ENCODE results near the gene IMPDH1. TPM values are rescaled to one million over a fixed set of nuclear protein-coding genes. Genes with fewer than 3 reads are reported as not detected.

IMPDH1 gene
- total and polyA plus RNA-seq, 4 donors, result 2.4 to 11.1 (median 5.2) TPM

DNA sequence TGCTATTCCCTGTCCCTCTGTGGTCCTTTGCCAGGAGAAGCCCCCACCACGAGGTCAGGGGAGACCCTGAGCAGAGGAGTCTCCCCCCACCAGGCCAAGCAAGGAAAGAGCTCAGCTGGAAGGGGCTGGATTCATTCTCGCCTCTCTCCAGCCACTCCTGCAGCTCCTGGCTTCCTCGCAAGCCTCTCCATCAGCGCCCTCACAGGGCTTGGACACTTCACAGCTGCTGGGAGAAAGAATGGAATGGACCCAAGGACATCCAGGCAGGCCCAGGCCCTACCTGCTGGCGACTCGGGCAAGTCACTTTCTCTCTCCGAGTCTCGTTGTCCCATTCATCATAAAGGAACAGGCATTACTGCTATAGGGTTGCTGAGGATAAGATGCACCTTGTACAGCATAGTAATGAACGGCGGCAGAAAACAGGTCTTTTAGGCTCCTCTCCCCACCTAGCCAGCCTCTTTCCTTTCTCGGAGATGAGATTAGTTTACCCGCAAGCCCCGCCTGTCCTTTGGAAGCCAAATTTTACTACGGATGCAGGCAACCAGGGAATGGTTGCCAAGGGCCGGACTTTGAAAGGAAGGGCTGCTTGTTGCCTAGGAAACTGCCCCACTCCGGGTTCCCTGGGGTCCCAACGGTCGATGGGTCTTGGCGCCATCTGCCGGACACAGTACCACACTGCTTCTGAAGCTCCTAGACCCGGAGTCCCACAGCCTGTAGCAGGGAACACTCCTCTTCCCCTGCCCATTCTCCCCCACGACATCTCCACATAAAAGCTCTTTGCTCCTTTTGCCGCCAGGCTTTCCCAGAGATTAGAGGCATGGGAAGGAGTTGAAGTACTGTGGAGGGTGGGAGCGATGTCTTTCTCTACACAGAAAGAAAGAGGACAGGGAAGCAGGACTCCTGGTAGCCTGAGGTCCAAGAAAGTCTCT lies 22.3 kb downstream of the IMPDH1 start:
- H3K4me1 ChIP-seq (ENCODE audit: control insufficient read depth in 4 of 4, insufficient read depth in 4 of 4, low read length in 3 of 4), result no peaks in the 10 kb centered on the region
- no peaks in the 10 kb centered on the region for H3K36me3 ChIP-seq (ENCODE audit: control insufficient read depth in 4 of 4, insufficient read depth in 3 of 4, low read depth in 1 of 4, low read length in 3 of 4)
- H3K9me3 ChIP-seq (ENCODE audit: control insufficient read depth in 4 of 4, low read length in 3 of 4), result no peaks in the 10 kb centered on the region
- DNase-seq (ENCODE audit: low spot score), result peak; percentile 76
- no peak for TF ChIP-seq GABPA (IDR thresholded peaks at IDR 0.05 in 1 of 2, conservative IDR thresholded peaks at IDR 0.05 in 1 of 2)
- no peak for TF ChIP-seq EGR1 (IDR thresholded peaks at IDR 0.05; ENCODE audit: low read depth in 2 of 2)
- TF ChIP-seq, protein P1, sequence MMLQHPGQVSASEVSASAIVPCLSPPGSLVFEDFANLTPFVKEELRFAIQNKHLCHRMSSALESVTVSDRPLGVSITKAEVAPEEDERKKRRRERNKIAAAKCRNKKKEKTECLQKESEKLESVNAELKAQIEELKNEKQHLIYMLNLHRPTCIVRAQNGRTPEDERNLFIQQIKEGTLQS (IDR thresholded peaks at IDR 0.05), result no peak
- TF ChIP-seq FOXA2 (IDR thresholded peaks at IDR 0.05), result no peak
- TF ChIP-seq, protein P2, sequence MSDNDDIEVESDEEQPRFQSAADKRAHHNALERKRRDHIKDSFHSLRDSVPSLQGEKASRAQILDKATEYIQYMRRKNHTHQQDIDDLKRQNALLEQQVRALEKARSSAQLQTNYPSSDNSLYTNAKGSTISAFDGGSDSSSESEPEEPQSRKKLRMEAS (IDR thresholded peaks at IDR 0.05), result no peak
- TF ChIP-seq RAD21 (IDR thresholded peaks at IDR 0.05), result peak; percentile 76 to 86
- no peak for TF ChIP-seq TAF1 (conservative IDR thresholded peaks at IDR 0.05)
- no peak for TF ChIP-seq FOXA1 (IDR thresholded peaks at IDR 0.05)
- TF ChIP-seq, protein P3, sequence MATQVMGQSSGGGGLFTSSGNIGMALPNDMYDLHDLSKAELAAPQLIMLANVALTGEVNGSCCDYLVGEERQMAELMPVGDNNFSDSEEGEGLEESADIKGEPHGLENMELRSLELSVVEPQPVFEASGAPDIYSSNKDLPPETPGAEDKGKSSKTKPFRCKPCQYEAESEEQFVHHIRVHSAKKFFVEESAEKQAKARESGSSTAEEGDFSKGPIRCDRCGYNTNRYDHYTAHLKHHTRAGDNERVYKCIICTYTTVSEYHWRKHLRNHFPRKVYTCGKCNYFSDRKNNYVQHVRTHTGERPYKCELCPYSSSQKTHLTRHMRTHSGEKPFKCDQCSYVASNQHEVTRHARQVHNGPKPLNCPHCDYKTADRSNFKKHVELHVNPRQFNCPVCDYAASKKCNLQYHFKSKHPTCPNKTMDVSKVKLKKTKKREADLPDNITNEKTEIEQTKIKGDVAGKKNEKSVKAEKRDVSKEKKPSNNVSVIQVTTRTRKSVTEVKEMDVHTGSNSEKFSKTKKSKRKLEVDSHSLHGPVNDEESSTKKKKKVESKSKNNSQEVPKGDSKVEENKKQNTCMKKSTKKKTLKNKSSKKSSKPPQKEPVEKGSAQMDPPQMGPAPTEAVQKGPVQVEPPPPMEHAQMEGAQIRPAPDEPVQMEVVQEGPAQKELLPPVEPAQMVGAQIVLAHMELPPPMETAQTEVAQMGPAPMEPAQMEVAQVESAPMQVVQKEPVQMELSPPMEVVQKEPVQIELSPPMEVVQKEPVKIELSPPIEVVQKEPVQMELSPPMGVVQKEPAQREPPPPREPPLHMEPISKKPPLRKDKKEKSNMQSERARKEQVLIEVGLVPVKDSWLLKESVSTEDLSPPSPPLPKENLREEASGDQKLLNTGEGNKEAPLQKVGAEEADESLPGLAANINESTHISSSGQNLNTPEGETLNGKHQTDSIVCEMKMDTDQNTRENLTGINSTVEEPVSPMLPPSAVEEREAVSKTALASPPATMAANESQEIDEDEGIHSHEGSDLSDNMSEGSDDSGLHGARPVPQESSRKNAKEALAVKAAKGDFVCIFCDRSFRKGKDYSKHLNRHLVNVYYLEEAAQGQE (IDR thresholded peaks at IDR 0.05), result no peak
- TF ChIP-seq RXRA (IDR thresholded peaks at IDR 0.05), result no peak
- TF ChIP-seq SP1 (IDR thresholded peaks at IDR 0.05), result no peak
- TF ChIP-seq JUND (IDR thresholded peaks at IDR 0.05), result no peak
- TF ChIP-seq, protein P4, sequence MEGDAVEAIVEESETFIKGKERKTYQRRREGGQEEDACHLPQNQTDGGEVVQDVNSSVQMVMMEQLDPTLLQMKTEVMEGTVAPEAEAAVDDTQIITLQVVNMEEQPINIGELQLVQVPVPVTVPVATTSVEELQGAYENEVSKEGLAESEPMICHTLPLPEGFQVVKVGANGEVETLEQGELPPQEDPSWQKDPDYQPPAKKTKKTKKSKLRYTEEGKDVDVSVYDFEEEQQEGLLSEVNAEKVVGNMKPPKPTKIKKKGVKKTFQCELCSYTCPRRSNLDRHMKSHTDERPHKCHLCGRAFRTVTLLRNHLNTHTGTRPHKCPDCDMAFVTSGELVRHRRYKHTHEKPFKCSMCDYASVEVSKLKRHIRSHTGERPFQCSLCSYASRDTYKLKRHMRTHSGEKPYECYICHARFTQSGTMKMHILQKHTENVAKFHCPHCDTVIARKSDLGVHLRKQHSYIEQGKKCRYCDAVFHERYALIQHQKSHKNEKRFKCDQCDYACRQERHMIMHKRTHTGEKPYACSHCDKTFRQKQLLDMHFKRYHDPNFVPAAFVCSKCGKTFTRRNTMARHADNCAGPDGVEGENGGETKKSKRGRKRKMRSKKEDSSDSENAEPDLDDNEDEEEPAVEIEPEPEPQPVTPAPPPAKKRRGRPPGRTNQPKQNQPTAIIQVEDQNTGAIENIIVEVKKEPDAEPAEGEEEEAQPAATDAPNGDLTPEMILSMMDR (IDR thresholded peaks at IDR 0.05; ENCODE audit: low read depth, low read length, missing input control), result peak; percentile 81
- TF ChIP-seq NR2F2 (IDR thresholded peaks at IDR 0.05), result no peak
- TF ChIP-seq YY1 (IDR thresholded peaks at IDR 0.05), result no peak
- no peaks in the 10 kb centered on the region for H3K27me3 ChIP-seq (ENCODE audit: control insufficient read depth in 4 of 4, insufficient read depth in 4 of 4, low read length in 3 of 4)
- WGBS, result 29% methylated on average over 24 of the region's 24 CpGs
- H3K9ac ChIP-seq (ENCODE audit: low read depth in 1 of 2, low read length in 2 of 2), result no peak overlapping the region
- H3K4me3 ChIP-seq (ENCODE audit: low read depth in 1 of 3, low read length in 3 of 3), result no peak overlapping the region
- H3K27ac ChIP-seq (ENCODE audit: low read depth in 1 of 2, low read length in 2 of 2), result no peak overlapping the region
